Measurements from ENCODE around the gene EPB41. TPM values are rescaled to one million over a fixed set of nuclear protein-coding genes. Genes with fewer than 3 reads are reported as not detected.

The EPB41 gene
- total and polyA plus RNA-seq, 9 of the 15 experiments (the other 6 are each of a cell fraction or from before 2014, with no cell fraction given), result 3.7 to 213 (median 141) TPM

GRCh38 chr1:29044010-29044409, 129.6 kb downstream of the EPB41 start:
- in situ Hi-C loops (cut with MboI) (no loop called here), intact Hi-C loops (cut with micrococcal nuclease) (no loop called here)
- no peak for DNase-seq (ENCODE audit: extremely low read depth in 1 of 4, low spot score in 3 of 4)
- H3K9me3 ChIP-seq (replicated peaks; ENCODE audit: control insufficient read depth, insufficient read depth, low read depth, low read length), result no peaks in the 10 kb centered on the region
- H3K4me1 ChIP-seq (replicated peaks in 1 of 2; ENCODE audit: control insufficient read depth in 2 of 2, insufficient read depth in 2 of 2, low read length in 2 of 2), result no peaks in the 10 kb centered on the region; a peak in 1 of 5 replicates
- no peak overlapping the region for H3K4me3 ChIP-seq
- H3K36me3 ChIP-seq (ENCODE audit: control insufficient read depth, insufficient read depth, low read length), result peaks cover 65% of the 10 kb centered on the region; the same call in 2 of the 3 replicates
- H3K27ac ChIP-seq (ENCODE audit: extremely low read depth, low read depth, low read length), result no peak overlapping the region
- no peak overlapping the region for H3K4me2 ChIP-seq (ENCODE audit: insufficient read depth, low read length)
- no peaks in the 10 kb centered on the region for H3K79me2 ChIP-seq (ENCODE audit: control insufficient read depth, insufficient read depth, low read length)
- ChIA-PET POLR2A (interaction anchor here (1.3 to 2.9 kb wide), 6 partner anchors 9 to 396 kb away, joined by 3 to 19 read pairs (median 5); partner anchors contain the start of gene RNU11), CTCF (ENCODE audit: low intra/inter-chr PET ratio) (no interaction called here)
- no TSS peak for BruUV-seq (replicated peaks)
- H3K9me1 ChIP-seq (ENCODE audit: control insufficient read depth, insufficient read depth, low read length), result no peaks in the 10 kb centered on the region
- ATAC-seq, result no peak
- no peak overlapping the region for H3K9ac ChIP-seq (ENCODE audit: insufficient read depth in 1 of 2, low read depth in 2 of 2, low read length in 2 of 2)
- H2AFZ ChIP-seq (ENCODE audit: low read depth, low read length), result no peak overlapping the region
- peak; percentile 95 for TF ChIP-seq RBM25 (IDR thresholded peaks at IDR 0.05; ENCODE audit: low read depth, low read length, severe bottlenecking)
- peak; percentile 97 for TF ChIP-seq ADNP (tag; IDR thresholded peaks at IDR 0.05)
- no peak for TF ChIP-seq MGA (IDR thresholded peaks at IDR 0.05)
- no peak for TF ChIP-seq ZNF76 (CRISPR knock-in tag; IDR thresholded peaks at IDR 0.05; ENCODE audit: borderline replicate concordance)
- TF ChIP-seq HDAC2 (IDR thresholded peaks at IDR 0.05), result peak; percentile 53; the same call in 1 of the 2 replicates
- peak in 1 of 2 experiments; percentile 78; a peak in 1 of 4 replicates for TF ChIP-seq KDM1A (IDR thresholded peaks at IDR 0.05)
- TF ChIP-seq BCOR (IDR thresholded peaks at IDR 0.05), result peak; percentile 86
- H4K20me1 ChIP-seq (replicated peaks; ENCODE audit: control insufficient read depth, insufficient read depth, low read length), result no peaks in the 10 kb centered on the region
- FAIRE-seq, result no peak
- H3K27me3 ChIP-seq (ENCODE audit: control insufficient read depth in 2 of 2, insufficient read depth in 2 of 2, low read length in 2 of 2), result no peaks in the 10 kb centered on the region
